Breast epithelium (tissue), 4 donors: Measurements from ENCODE around the gene PLCG2. TPM values are rescaled to one million over a fixed set of nuclear protein-coding genes. Genes with fewer than 3 reads are reported as not detected.
"Not testable (repeated sequence)": the region's sequence is repeated elsewhere in the genome, so short reads cannot be mapped to it uniquely, and the experiment has no call there.

Experiments
- DNase-seq, 2 donors: peaks; one replicate each; pipeline ENCODE4 v3.0.0-alpha.2; 2019; ENCODE audit warnings: low spot score in 2 of 2
- H3K27ac ChIP-seq, 2 donors: fragments of 200-600 bp; sonication (generic) in 1 of 2; one replicate each; pipeline ENCODE4 v1.5.1; 2016 to 2019; ENCODE audit warnings: mild to moderate bottlenecking in 1 of 2
- H3K27me3 ChIP-seq, 2 donors: fragments of 200-600 bp; sonication (generic) in 1 of 2; one replicate each; pipeline versions ENCODE4 v1.5.1 to v1.6.0; 2017 to 2019; ENCODE audit warnings: control low read depth in 1 of 2, mild to moderate bottlenecking in 1 of 2
- H3K36me3 ChIP-seq: fragments of 200-600 bp; one replicate; pipeline ENCODE4 v1.5.1; 2019
- H3K4me1 ChIP-seq, 2 donors: fragments of 200-600 bp; sonication (generic); one replicate each; pipeline ENCODE4 v1.5.1; 2016 to 2019; ENCODE audit warnings: control low read depth in 1 of 2
- H3K4me3 ChIP-seq, 3 donors: fragments of 200-600 bp; sonication (generic); 1 replicate in 2 of 3; 2 replicates in 1 of 3; pipeline ENCODE4 v1.5.1; 2016 to 2019; ENCODE audit warnings: mild to moderate bottlenecking in 3 of 3, moderate library complexity in 2 of 3
- H3K9me3 ChIP-seq, 2 donors: fragments of 200-600 bp; sonication (generic) in 1 of 2; one replicate each; pipeline ENCODE4 v1.5.1; 2016 to 2019; ENCODE audit warnings: control low read depth in 1 of 2
- POLR2A ChIP-seq: fragments of 450-650 bp; IDR thresholded peaks from one replicate; pipeline ENCODE4 v1.6.1; 2016; ENCODE audit warnings: antibody characterized with exemption, mild to moderate bottlenecking, moderate library complexity
- POLR2AphosphoS5 ChIP-seq, 3 donors: sonication (generic); formaldehyde crosslinking; IDR thresholded peaks; one replicate each; pipeline ENCODE4 v1.6.1; 2017; ENCODE audit warnings: antibody characterized with exemption in 3 of 3
- intact Hi-C: fragments of 100-400 bp; cut with DNase I; formaldehyde crosslinking; loops from one replicate; pipeline ENCODE4 v1.15.1; 2023; ENCODE audit warnings: low total_unique reads
- total RNA-seq, 3 donors: library from RNA; depleted of rRNA; stranded (reverse); fragments of >200 nt; gene quantifications; one replicate each; pipeline ENCODE4 v1.1.0, GENCODE V29; 2016
- TF ChIP-seq, protein P1 (sequence below), 3 donors: fragments of 450-650 bp; IDR thresholded peaks; one replicate each; pipeline ENCODE4 v1.5.1; 2016 to 2017; ENCODE audit warnings: antibody characterized with exemption in 3 of 3, mild to moderate bottlenecking in 3 of 3, moderate library complexity in 3 of 3

The PLCG2 gene
- total RNA-seq, 3 donors from 2014 or later: 14.6 to 24.6 (median 24.3) TPM

DNA sequence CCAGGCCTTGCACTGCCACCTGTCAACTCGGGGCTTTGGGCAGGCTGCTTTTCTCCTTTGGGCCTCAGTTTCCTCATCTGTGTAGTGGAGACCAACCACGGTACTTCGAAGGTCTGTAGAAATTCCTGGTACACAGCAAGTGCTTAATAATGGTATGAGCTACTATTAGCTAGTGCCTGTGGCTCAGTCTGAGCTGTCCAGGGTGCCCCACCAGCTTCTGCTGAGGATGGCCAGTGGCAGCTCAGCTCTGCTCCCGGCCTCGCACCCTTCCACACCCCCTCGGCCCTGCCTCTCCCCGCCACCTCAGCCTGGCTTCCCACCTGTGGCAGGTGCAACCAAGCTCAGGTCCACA lies 26.2 kb upstream of the PLCG2 start:
- Histone ChIP-seq H3K9me3 (no peaks in the 10 kb centered on the region), H3K27me3 (no peaks in the 10 kb centered on the region), H3K27ac (peak overlapping the region in 1 of 2 donors; percentile 63), H3K4me3 (no peak overlapping the region), H3K36me3 (no peaks in the 10 kb centered on the region), H3K4me1 (no peaks in the 10 kb centered on the region)
- no peak for TF ChIP-seq POLR2A
- DNase-seq: no peak
- intact Hi-C loops: no loop called here

DNA sequence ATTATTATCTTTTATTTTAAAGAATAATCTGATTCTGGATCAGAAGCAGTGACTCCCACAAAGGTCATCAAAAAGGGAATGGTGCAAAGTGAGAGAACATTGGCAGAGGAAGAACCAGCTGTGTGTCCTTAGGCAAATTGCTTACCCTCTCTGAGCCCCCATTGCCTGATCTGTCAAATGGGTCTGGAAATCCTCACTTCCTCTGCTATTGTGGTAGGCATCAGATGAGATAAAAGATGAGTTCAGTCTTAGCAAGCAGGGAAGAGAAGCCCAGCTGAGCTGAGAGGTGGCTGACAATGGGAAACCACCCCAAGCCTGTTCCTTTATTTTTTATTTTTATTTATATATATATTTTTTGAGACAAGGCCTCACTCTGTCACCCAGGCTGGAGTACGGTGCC lies 24.2 kb upstream of the PLCG2 start:
- intact Hi-C loops: no loop called here
- no peaks in the 10 kb centered on the region for H3K9me3 ChIP-seq
- no peak overlapping the region for H3K4me3 ChIP-seq
- H3K27ac ChIP-seq: no peak overlapping the region
- no peaks in the 10 kb centered on the region for H3K4me1 ChIP-seq
- TF ChIP-seq POLR2AphosphoS5 (IDR thresholded peaks at IDR 0.05): no peak
- TF ChIP-seq, protein P1, sequence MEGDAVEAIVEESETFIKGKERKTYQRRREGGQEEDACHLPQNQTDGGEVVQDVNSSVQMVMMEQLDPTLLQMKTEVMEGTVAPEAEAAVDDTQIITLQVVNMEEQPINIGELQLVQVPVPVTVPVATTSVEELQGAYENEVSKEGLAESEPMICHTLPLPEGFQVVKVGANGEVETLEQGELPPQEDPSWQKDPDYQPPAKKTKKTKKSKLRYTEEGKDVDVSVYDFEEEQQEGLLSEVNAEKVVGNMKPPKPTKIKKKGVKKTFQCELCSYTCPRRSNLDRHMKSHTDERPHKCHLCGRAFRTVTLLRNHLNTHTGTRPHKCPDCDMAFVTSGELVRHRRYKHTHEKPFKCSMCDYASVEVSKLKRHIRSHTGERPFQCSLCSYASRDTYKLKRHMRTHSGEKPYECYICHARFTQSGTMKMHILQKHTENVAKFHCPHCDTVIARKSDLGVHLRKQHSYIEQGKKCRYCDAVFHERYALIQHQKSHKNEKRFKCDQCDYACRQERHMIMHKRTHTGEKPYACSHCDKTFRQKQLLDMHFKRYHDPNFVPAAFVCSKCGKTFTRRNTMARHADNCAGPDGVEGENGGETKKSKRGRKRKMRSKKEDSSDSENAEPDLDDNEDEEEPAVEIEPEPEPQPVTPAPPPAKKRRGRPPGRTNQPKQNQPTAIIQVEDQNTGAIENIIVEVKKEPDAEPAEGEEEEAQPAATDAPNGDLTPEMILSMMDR (IDR thresholded peaks at IDR 0.05): no peak
- TF ChIP-seq POLR2A: no peak
- H3K36me3 ChIP-seq: no peaks in the 10 kb centered on the region
- H3K27me3 ChIP-seq: no peaks in the 10 kb centered on the region
- DNase-seq: no peak

DNA sequence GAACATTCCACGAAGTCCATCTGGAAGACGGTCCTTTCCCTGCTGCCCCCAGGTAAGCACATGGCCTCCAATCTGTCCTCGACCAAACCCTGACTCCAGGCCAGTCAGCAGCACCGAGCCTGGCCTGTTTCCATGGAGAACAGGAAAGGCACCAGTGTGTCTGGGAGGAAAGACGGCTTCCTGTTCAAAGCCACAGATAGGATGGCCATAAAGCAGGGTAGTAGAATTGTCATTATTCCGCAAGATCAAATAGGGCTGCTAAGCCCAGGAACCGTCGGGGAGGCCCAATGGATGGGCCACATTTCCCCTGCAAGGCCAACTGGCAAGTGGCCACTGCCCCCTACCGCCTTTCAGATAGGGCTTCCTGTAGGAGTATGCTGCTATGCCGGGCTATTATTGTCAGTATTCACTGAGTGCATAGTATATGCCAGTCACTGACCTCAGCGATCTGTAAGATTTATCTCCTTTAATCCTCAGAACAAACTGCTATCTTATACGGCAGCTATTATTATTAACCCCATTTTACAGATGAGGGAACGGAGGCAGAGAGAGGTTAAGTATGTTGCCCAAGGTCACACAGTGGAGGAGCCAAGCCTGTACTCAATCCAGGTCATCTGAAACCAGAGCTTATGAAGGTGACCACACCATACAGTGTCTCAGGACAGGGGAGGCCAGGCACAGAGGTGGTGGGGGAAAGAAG lies 23.0 kb upstream of the PLCG2 start:
- no peak overlapping the region for H3K27ac ChIP-seq
- TF ChIP-seq POLR2A (no peak), POLR2AphosphoS5 (IDR thresholded peaks at IDR 0.05) (no peak)
- TF ChIP-seq, protein P1 (IDR thresholded peaks at IDR 0.05): no peak
- no peaks in the 10 kb centered on the region for H3K36me3 ChIP-seq
- no peak overlapping the region for H3K4me3 ChIP-seq
- no peaks in the 10 kb centered on the region for H3K27me3 ChIP-seq
- H3K9me3 ChIP-seq: no peaks in the 10 kb centered on the region
- DNase-seq: no peak
- no peaks in the 10 kb centered on the region for H3K4me1 ChIP-seq
- intact Hi-C loops: no loop called here

DNA sequence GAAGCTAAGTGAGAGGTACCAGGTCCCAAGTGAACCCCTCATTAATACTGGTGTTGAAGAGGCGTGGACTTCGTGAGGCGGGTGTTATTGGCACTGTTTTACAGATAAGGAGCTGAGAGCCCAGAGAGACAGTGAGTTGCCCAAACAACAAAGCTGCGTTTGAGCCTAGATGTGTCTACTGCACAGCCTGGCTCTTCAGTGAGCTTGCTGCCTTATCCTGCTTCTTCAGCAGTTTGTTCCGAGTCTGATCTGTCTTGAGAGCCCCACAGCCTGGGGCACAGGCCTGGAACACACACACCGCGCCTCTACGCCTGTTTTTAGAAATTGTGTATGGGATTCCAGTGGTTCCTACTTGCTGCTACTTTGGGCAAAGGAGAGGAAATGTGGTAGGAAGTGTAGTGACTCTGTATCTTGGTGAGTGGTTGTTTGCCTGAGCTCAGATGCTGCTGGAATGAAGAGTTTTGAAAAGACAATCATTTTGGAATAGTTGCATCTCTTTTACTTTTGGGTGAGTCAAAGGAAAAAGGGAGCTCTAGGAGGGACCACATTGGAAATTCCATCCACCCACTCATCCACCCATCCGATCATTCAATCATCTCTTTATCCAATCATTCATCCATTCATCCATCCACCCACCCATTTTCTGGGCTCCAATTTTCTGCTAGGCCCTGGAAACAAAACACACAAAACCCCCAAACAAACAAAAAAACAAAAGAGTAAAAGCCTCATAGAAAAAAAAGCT lies 22.3 kb upstream of the PLCG2 start:
- H3K4me3 ChIP-seq: no peak overlapping the region
- H3K4me1 ChIP-seq: no peaks in the 10 kb centered on the region
- H3K27ac ChIP-seq: no peak overlapping the region
- intact Hi-C loops: no loop called here
- H3K9me3 ChIP-seq: no peaks in the 10 kb centered on the region
- H3K36me3 ChIP-seq: no peaks in the 10 kb centered on the region
- no peak for TF ChIP-seq POLR2AphosphoS5 (IDR thresholded peaks at IDR 0.05)
- TF ChIP-seq POLR2A: no peak
- TF ChIP-seq, protein P1 (IDR thresholded peaks at IDR 0.05): no peak
- DNase-seq: no peak
- H3K27me3 ChIP-seq: no peaks in the 10 kb centered on the region

DNA sequence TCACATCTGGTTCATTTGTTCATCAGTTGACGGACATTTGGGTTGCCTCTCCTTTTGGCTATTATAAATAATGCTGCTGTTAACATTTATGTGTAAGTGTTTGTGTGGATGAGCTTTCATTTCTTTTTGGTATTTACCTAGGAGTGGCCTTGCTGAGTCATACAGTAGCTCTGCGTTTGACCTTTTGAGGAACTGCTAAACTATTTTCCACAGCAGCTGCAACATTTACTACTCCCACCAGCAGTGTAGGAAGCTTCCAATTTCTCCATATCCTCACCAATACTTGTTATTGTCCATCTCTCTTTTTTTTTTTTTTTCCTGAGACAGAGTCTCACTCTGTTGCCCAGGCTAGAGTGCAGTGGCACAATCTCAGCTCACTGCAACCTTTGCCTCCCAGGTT lies 20.7 kb upstream of the PLCG2 start:
- no peaks in the 10 kb centered on the region for H3K36me3 ChIP-seq
- TF ChIP-seq, protein P1 (IDR thresholded peaks at IDR 0.05): no peak
- TF ChIP-seq POLR2AphosphoS5 (IDR thresholded peaks at IDR 0.05) (no peak), POLR2A (no peak)
- no peak for DNase-seq
- no peaks in the 10 kb centered on the region for H3K9me3 ChIP-seq
- no peak overlapping the region for H3K27ac ChIP-seq
- H3K4me1 ChIP-seq: no peaks in the 10 kb centered on the region
- intact Hi-C loops: no loop called here
- no peak overlapping the region for H3K4me3 ChIP-seq
- H3K27me3 ChIP-seq: no peaks in the 10 kb centered on the region

DNA sequence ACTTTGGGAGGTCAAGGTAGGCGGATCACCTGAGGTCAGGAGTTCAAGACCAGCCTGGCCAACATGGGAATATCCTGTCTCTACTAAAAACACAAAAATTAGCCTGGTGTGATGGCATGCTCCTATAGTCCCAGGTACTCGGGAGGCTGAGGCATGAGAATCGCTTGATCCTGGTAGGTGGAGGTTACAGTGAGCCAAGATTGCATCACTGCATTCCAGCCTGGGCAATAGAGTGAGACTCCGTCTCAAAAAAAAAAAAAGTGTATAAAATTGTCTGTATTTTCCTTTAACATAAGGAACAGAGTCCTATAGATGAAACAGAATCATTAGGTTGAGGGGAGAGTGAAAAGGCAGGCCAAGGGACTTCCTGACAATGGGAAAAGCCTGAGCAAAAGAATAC lies 16.8 kb upstream of the PLCG2 start:
- H3K9me3 ChIP-seq, H3K27ac ChIP-seq, DNase-seq, H3K4me3 ChIP-seq, intact Hi-C loops, H3K4me1 ChIP-seq, H3K27me3 ChIP-seq, H3K36me3 ChIP-seq: not testable (repeated sequence)
